ENCODE results near the gene PER2.

Gene PER2

DNA sequence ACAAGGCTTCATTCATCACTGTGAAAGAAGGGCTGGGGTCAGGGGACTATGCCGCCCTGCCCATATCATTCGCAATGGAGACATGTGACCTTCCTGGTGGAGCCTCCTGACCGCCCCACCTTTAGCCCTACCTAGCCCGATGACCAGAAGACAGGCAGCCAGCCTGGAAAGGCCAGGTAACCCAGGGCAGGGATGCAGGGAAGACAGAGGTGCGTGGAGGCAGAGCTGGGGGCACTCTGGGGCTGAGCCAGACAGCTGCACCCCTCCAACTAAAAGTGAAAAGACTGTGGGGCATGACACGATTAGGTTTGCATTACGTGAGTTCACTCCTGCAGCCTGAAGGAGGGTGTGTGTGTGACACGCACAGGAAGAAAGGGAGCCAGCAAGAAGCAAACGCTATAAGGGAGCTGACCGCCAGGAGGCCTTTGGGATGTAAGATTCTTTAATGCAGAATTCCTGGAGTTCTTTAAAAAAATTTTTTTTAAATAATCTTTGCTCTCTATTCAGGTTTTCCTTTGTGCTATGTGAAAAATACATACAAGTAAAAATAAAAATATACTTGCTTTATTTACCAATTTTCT, 44.8 kb downstream of the PER2 start:
- no peak for DNase-seq

DNA sequence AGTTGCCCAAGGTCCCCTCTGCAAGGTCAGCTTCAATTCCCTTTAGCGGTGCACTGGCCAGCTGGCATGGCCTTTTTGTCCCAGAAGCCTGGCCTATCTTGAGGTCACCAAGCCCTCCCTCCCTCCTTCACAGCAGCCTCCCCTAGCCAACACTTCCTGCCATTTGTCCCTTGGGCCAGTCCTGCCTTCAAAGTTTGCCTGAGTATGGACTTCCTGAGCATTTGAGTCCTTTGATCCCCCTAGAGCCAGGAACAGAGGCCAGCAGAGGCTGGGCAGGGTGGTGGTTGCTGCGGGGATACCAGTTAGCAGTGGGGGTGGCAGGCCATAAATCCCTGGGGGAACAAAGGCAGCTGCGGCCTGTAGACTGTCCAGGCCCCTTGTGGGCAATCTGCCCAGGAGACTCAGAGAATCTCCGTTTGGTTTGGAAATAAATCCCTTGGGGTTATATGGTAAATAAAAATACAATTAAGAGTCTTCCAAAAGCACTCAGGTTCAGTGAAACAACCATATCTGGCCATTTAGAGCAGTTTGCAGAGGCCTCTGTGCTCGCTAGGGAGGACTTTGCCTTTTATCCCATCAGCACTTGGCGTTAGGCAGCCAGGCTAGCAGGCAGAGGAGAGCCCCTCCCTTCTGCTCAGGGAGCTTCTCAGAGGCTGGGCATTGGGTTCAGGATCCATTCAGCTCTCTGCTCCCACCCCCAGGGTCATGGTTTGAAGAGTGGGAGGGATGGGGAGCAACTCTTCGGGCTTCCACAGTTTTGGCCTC, 45.5 kb downstream of the PER2 start:
- DNase-seq, result no peak

- DNase-seq, result no peak
Observed at GRCh38 chr2:238241970-238242369, 46.4 kb downstream of the PER2 start.

GRCh38 chr2:238240757-238241711, 47.4 kb downstream of the PER2 start:
- DNase-seq, result no peak

- DNase-seq, result peak; percentile 78
Observed at GRCh38 chr2:238239863-238240756, 48.3 kb downstream of the PER2 start, which contains the start of gene HES6. Gene HES6, minus strand, starts transcription at chr2:238240038. Its CDS starts 133 bp downstream, at chr2:238239905.

- no peak for DNase-seq
Observed at GRCh38 chr2:238239543-238239862, 48.9 kb downstream of the PER2 start.

DNA sequence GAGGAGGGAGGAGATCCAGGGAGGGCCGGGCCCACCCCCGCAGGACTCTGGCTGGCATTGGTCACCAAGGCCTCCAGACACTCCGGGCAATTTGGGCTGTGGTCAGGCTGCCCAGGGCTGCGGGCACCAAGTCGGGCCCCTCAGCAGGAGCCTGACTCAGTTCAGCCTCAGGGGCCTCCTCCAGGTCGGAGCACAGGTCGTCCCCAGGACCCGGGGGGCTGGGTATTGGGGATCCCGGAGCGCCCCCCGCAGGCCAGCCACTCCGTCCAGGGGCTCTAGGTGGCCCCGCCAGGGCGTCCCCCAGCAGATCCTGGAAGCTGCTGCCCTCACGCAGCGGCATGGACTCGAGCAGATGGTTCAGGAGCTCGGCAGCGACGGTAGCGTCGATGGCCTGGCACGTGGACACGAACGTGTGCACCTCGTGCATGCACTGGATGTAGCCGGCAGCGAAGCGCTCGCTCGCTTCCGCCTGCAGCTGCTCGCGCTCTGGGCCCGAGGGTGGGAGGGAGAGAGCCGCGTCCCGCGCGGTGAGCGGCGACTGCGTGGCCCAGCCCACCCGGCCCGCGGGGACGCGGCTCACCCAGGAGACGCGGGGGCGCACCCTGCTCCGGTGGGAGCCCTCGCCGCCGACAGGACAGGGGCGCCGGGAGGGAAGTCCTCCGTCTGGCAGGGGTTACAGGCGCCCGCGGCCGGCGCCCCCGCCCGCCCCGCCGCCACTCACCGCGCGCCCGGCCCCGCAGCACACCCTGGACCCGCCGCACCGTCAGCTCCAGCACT, 49.5 kb downstream of the PER2 start:
- no peak for DNase-seq

DNA sequence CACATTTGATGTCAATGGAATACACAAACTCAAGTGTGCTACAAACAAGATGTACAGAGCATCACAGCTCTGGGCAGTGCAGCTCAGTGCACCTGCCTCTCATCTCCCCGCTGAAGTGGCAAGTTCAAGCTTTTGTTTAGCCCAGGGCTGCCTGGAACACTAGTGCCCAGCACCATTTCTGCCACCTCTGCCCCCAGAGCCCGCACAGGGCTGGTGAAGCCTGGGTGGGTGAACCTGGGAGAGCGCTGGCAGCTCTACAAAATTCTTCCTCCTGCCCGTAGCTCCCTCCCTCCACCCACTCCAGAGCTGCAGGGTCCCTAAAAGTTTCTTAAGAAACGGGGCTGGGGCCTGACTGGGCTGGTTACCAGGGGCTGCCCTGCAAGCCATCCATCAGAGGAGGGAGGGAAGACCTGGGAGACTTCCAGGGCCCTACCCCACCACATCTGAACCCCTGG, 50.1 kb downstream of the PER2 start:
- DNase-seq, result no peak

DNA sequence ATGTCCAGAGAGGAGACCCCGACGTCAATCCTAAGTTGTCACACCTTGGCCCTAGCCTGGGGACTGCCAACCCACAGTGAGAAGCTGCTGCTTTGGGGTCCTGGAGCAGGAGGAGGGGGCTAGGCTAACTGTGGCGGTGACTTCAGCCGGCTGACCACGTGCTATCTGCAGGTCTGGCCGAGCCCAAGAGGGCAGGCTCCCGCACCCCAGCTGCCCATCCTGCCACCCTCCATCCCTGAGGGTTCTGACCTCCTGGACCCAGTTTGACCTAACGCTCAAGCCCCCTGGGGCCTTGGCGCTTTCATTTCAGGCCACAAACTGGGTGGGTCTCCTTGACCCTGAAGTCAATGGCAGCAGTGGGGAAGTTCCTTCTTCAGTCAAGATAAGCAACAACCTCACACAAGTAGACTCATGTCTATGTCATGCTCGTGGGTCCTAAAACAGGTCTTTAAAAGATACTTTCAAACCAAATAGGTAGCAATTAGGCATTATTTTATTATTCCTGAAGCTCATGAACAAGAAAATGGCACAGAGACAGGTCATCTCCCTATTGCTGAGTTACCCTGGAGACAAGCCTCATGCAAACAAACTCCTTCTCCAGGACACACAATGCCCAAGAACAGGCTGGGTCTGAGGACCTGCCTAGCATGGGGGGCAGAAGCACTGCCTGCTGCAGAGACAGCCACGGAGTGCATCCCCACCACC, 50.8 kb downstream of the PER2 start:
- DNase-seq, result no peak

- DNase-seq, result no peak
Observed at GRCh38 chr2:238236571-238236970, 51.8 kb downstream of the PER2 start.

- no peak for DNase-seq
Observed at GRCh38 chr2:238235856-238236255, 52.6 kb downstream of the PER2 start.

GRCh38 chr2:238235331-238235732, 53.1 kb downstream of the PER2 start:
- DNase-seq, result no peak

- no peak for DNase-seq
Observed at GRCh38 chr2:238233625-238234024, 54.8 kb downstream of the PER2 start.

GRCh38 chr2:238231809-238232208, 56.6 kb downstream of the PER2 start:
- no peak for DNase-seq

DNA sequence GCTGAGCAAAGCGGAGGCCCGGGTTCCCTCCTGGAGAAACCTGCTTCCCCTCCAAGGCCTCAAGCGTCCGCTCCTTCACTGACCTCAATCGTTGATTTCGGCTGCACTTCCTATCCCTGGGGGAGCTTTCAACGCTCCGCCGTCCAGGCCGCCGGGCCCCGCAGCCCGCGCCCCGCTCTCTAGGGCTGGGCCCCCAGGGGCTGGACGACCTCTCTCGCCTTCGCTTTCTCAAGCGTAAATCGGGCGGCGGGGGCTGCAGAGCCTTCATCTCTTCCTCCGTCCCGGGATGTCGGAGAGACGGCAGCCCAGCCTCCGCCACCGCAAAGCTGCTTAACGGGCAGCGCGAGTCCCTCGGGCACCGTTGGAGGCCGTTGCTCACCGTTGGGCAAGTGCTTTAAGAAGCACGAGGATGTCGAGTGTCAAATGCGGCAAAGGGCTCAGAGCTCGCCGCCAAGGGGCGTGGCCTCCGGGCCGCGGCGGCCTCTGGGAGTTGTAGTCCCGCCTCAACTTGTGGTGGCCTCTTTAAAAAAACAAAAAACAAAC, 57.1 kb downstream of the PER2 start:
- DNase-seq, result no peak

GRCh38 chr2:238230699-238231098, 57.7 kb downstream of the PER2 start:
- no peak for DNase-seq

- no peak for DNase-seq
Observed at GRCh38 chr2:238228700-238229099, 59.7 kb downstream of the PER2 start.

DNA sequence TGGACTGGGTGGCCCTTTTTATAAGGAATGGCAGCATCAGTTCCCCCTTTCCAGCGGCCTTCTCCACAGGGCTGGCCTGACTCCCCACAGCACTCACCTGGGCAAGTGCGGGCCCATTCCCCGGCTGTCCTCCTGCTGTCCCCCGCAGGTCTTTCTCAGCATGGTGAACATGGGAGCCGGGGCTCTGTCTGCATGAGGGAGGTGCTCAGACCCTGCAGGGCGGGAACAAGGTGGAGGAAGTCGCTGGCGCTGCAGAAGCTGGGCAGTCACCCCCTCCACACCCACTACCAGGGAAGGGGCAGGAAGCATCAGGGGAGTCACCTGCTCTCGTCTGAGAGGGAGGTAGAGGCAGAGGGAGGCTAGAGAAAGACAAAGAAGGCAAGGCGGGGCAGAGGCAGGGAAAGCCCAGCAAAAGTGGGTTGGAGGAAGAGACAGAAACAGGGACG, 60.8 kb downstream of the PER2 start:
- DNase-seq, result no peak

DNA sequence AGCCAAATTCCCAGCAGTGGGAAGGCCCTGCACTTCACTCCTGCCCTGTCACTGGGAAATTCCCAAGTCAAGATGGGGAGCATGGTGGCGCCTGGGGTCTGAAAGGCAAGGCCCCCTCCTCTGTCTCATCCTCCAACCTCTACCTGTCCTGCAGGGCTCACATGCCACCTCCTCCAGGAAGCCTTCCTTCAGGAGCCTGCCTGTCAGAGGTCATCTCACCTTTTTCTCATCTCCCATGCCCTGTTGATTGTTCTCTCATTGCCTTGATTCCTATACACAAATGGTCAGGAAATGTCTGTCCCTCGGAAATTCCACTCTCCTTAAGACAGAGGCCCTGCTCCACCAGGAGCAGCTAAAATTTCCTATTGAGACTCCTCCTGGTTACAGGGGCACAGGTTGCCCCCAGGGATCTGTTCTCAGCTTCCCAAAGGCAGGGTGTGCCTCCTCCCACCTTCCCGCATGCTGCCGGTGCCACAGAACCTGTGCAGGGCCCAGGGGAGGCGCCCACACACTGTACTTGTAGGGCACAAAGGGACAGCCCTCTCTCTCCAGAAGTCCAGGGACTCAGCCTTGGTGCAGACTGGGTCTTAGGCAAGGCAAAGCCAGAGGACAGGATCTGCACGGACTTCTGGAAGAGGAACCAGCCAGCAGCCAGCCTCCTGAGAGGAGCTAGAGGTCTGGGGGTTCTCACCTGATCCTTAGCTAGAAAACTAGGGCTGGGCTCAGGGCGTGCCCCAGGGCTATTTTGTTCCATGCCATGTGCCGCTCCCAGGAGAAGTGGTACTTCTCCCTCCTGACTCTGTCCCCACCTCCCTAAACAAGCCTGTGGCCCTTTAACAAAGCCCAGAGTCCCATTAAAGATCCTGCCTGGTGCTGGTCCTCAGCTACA, 61.5 kb downstream of the PER2 start:
- no peak for DNase-seq
